Measurements from ENCODE around the gene NKX6-2.

NKX6-2 gene

DNA sequence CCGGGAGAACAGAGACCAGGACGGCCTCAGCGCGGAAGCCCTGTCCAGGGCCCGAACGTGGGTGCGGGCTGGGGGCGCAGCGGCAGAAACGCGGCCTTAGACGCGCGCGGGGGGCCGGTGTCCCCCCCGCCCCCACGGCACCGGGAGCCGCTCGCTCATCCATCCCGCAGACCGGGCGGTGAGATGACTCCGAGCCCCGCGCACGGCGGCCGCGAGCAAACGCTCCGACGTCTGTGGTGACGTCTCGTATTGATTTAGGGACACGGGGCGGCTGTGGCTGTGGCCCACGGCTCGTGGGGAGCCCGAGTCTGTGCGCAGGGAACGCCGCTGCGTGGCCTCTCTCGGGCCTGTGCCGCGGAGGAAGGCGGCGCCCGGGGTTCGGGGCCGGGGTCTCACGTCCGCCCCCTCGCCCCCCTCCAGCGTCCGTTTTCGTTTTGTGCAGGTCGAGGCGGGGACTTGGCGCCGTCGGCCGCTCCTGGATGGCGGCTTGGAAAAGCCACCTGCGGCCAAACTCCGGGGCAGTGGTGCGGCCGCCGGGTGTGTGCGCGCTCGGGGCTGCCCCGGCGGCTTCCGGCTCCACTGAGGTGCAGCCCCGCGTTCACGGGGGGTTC is 1.0 kb upstream of the NKX6-2 start:
- H3K9ac ChIP-seq, result no peak overlapping the region
- H3K4me2 ChIP-seq (ENCODE audit: low read length), result no peak overlapping the region
- H3K4me1 ChIP-seq, result no peaks in the 10 kb centered on the region
- TF ChIP-seq, protein P1, sequence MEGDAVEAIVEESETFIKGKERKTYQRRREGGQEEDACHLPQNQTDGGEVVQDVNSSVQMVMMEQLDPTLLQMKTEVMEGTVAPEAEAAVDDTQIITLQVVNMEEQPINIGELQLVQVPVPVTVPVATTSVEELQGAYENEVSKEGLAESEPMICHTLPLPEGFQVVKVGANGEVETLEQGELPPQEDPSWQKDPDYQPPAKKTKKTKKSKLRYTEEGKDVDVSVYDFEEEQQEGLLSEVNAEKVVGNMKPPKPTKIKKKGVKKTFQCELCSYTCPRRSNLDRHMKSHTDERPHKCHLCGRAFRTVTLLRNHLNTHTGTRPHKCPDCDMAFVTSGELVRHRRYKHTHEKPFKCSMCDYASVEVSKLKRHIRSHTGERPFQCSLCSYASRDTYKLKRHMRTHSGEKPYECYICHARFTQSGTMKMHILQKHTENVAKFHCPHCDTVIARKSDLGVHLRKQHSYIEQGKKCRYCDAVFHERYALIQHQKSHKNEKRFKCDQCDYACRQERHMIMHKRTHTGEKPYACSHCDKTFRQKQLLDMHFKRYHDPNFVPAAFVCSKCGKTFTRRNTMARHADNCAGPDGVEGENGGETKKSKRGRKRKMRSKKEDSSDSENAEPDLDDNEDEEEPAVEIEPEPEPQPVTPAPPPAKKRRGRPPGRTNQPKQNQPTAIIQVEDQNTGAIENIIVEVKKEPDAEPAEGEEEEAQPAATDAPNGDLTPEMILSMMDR (IDR thresholded peaks at IDR 0.05), result no peak
- H3K27me3 ChIP-seq (ENCODE audit: control insufficient read depth, insufficient read depth, low read length), result peaks cover 4% of the 10 kb centered on the region
- H3K9me3 ChIP-seq (ENCODE audit: control insufficient read depth, low read length), result no peaks in the 10 kb centered on the region
- H3K79me2 ChIP-seq, result no peaks in the 10 kb centered on the region
- no peaks in the 10 kb centered on the region for H3K36me3 ChIP-seq (ENCODE audit: control insufficient read depth, insufficient read depth, low read length)
- H2AFZ ChIP-seq, result no peak overlapping the region
- no peak overlapping the region for H3K4me3 ChIP-seq (ENCODE audit: low read depth, low read length)
- H3K27ac ChIP-seq, result no peak overlapping the region

DNA sequence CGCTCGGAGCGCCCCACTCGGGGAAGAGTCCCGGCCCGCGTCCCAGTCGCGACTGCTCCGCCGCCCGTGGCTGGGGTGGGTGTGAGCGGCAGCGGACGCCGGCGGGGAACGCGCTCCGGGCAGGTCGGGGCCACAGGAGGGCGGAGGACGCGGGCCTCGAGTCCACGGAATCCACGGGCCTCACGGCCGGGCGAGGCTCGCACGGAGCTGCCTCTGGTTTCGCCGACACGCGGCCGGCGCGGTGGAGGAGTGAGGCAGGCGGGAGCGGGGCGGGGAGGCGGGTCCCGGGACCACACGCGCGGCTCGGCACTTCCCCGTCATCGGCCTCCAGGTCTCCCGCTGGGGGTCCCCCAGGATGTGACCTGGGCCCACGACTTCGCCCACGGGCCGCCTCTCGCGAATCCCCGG is 533 bp upstream of the NKX6-2 start:
- no peaks in the 10 kb centered on the region for H3K79me2 ChIP-seq
- H3K4me3 ChIP-seq (ENCODE audit: low read depth, low read length), result no peak overlapping the region
- no peaks in the 10 kb centered on the region for H3K36me3 ChIP-seq (ENCODE audit: control insufficient read depth, insufficient read depth, low read length)
- no peaks in the 10 kb centered on the region for H3K4me1 ChIP-seq
- H3K27ac ChIP-seq, result no peak overlapping the region
- peaks cover 4% of the 10 kb centered on the region for H3K27me3 ChIP-seq (ENCODE audit: control insufficient read depth, insufficient read depth, low read length)
- H2AFZ ChIP-seq, result no peak overlapping the region
- TF ChIP-seq, protein P1 (IDR thresholded peaks at IDR 0.05), result no peak
- H3K9ac ChIP-seq, result no peak overlapping the region
- no peak overlapping the region for H3K4me2 ChIP-seq (ENCODE audit: low read length)
- no peaks in the 10 kb centered on the region for H3K9me3 ChIP-seq (ENCODE audit: control insufficient read depth, low read length)

DNA sequence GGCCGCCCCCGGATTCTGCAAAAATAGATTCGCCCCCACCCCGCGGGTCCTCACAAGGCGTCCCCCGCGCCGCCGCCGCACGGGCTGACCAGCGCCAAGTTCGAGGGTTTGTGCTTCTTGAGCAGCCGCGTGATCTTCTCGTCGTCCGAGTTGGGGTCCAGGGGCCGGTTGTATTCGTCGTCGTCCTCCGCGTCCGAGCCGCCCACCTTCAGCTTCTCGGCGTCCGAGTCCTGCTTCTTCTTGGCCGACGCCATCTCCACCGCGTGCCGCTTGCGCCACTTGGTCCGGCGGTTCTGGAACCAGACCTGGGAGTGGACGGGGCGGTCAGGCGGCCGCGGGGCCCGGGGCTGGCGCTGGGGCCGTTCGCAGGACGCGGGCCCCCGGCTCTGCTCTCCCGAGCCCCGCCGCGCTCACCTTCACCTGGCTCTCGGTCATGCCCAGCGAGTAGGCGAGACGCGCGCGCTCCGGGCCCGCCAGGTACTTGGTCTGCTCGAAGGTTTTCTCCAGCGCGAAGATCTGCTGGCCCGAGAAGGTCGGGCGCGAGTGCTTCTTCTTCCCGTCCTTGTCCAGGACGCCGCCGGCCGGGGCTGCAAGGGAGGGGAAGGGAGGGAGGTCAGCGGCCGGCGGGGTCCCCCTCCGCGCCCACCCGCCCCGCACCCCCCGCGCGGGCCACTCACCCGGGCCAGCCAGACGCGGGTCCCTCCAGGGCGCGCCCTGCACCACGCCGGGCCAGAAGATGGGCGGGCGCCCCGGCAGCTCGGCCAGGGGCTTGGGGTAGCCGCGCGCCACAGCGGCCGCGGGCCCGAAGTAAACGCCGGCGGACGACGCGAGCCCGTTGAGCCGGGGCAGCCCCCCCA is 853 bp downstream of the NKX6-2 start:
- H3K27ac ChIP-seq, result no peak overlapping the region
- H3K27me3 ChIP-seq (ENCODE audit: control insufficient read depth, insufficient read depth, low read length), result peaks cover 4% of the 10 kb centered on the region
- H2AFZ ChIP-seq, result no peak overlapping the region
- H3K79me2 ChIP-seq, result no peaks in the 10 kb centered on the region
- no peaks in the 10 kb centered on the region for H3K4me1 ChIP-seq
- H3K36me3 ChIP-seq (ENCODE audit: control insufficient read depth, insufficient read depth, low read length), result no peaks in the 10 kb centered on the region
- H3K4me2 ChIP-seq (ENCODE audit: low read length), result no peak overlapping the region
- H3K4me3 ChIP-seq (ENCODE audit: low read depth, low read length), result no peak overlapping the region
- no peaks in the 10 kb centered on the region for H3K9me3 ChIP-seq (ENCODE audit: control insufficient read depth, low read length)
- TF ChIP-seq, protein P1 (IDR thresholded peaks at IDR 0.05), result no peak
- H3K9ac ChIP-seq, result no peak overlapping the region

GRCh38 chr10:132783940-132784865 is 1.7 kb downstream of the NKX6-2 start:
- no peaks in the 10 kb centered on the region for H3K36me3 ChIP-seq (ENCODE audit: control insufficient read depth, insufficient read depth, low read length)
- TF ChIP-seq, protein P1 (IDR thresholded peaks at IDR 0.05), result no peak
- no peaks in the 10 kb centered on the region for H3K4me1 ChIP-seq
- H3K9ac ChIP-seq, result no peak overlapping the region
- H2AFZ ChIP-seq, result no peak overlapping the region
- no peak overlapping the region for H3K27ac ChIP-seq
- H3K79me2 ChIP-seq, result no peaks in the 10 kb centered on the region
- H3K9me3 ChIP-seq (ENCODE audit: control insufficient read depth, low read length), result no peaks in the 10 kb centered on the region
- H3K4me2 ChIP-seq (ENCODE audit: low read length), result no peak overlapping the region
- H3K4me3 ChIP-seq (ENCODE audit: low read depth, low read length), result no peak overlapping the region
- peaks cover 4% of the 10 kb centered on the region for H3K27me3 ChIP-seq (ENCODE audit: control insufficient read depth, insufficient read depth, low read length)

All from parathyroid adenoma (tissue), 2 donors.